ENCODE measurements around the gene PAN3.

The PAN3 gene

DNA sequence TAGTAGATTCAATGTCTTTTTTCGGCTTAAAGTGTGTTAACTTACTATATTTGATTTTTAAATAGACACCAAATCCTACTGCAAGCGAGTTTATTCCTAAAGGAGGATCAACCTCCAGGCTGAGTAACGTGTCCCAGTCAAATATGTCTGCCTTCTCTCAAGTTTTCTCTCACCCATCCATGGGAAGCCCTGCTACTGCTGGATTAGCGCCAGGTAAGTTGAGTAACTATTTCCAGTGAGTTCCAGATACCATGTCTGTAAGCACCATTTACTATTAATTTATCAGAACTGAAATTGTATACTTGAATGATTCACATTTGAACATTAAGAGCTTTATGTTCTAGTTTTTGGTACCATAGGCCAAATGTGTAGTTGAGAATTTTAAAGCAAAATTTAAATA is 81.8 kb downstream of the PAN3 start:
- DNase-seq = no peak

GRCh38 chr13:28229522-28230411 is 91.4 kb downstream of the PAN3 start:
- no peak for DNase-seq

- DNase-seq = no peak
Observed at GRCh38 chr13:28231642-28232041, 93.3 kb downstream of the PAN3 start.

DNA sequence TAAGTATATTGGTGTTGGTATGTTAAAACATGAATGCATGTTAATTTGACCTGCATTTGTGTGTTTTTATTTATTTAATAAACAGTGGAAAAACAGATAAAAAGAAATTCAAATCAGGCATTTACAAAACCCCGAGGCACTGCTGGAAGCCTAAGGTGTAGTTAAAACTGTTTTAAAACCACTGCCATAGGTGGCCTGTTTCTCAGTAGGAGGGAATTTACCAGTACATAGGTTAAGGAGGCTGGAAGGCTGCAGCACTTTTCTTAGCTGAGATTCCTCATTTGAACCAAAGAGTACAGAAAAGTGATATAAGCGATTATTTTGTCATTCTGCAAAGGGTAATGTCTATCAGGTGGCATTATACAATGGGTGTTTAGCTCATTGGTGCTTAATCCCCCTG is 99.6 kb downstream of the PAN3 start:
- no peak for DNase-seq

DNA sequence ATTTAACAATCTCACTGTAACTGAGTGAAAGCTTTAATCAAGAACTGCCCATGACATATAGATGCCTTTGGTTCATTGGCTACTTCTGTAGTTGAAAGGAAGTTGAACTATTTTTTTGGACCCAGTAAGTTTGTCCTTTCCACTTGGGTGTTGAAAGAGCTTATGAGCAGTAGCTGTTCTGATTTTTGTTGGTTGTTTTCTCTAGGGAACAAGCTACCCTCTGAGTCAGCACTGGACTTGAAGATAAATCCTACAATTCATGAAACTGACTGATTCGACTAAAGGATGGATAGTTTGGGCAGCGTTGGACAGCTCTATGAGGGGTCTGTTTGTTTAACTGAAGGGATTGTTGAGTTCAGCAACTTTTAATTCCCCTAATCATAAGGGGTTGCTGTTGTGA is 101.0 kb downstream of the PAN3 start:
- no peak for DNase-seq

DNA sequence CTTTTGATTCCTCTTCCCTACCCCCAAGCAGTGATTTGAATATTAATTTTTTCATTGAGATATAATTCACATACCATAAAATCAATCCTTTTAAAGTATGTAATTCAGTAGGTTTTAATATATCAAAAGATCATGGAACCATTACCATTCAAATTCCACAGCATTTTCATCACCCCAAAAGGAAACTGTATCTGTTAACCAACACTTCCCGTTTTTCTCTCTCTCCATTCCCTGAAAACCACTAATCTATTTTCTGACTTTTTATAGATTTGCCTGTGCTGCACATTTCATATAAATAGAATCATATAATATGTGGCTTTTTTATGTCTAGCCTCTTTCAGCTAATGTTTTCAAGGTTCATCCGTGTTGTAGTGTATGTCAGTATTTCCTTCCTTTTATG is 107.1 kb downstream of the PAN3 start:
- no peak for DNase-seq

- no peak for DNase-seq
Observed at GRCh38 chr13:28246891-28247290, 108.5 kb downstream of the PAN3 start.

DNA sequence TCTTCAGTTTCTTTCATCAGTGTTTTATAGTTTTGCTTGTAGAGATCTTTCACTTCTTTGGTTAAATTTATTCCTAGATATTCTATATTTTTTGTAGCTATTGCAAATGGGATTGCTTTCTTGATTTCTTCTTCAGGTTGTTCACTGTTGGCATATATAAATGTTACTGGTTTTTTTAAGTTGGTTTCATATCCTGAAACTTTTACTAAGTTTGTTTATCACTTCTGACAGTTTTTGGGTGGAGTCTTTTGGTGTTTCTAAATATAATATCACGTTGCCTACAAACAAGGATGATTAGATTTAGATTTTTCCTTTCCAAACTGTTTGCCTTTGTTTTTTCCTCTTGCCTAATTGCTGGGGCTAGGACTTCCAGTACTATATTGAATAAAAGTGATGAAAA is 109.7 kb downstream of the PAN3 start:
- no peak for DNase-seq

DNA sequence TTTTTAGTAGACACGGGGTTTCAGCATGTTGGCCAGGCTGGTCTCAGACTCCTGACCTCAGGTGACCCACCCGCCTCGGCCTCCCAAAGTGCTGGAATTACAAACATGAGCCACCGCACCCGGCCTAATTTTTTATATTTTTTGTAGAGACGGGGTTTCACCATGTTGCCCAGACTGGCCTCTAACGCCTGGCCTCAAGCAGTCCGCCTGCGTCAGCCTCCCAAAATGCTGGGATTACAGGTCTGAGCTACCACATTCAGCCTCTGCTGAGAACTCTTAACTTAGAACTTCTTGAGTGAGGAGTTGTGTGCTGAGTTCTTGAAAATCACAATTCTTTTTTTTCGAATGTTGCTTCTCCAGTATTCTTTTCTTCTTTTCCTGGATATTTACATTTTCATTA is 112.2 kb downstream of the PAN3 start:
- DNase-seq = no peak

GRCh38 chr13:28251466-28251865 is 113.1 kb downstream of the PAN3 start:
- DNase-seq = no peak

DNA sequence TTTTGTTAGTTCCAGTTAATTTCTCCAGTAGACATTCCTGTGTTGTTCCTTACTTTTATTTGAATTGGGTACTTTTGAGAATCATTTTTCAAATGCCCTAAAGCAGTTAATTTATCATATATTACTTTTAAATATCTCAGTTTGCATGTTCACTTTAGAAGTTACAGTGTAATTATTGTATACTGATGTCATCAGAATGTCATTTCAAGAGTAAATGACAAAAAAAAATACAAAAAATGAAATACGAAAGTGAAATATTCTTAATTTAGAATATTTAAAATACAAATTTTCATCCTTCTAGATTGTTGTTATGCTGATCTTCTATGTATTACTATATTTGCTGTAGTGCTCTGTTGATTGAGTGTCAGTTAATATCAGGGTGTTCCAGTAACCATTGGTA is 114.2 kb downstream of the PAN3 start:
- no peak for DNase-seq

- DNase-seq = no peak
Observed at GRCh38 chr13:28257305-28257704, 119.0 kb downstream of the PAN3 start.

DNA sequence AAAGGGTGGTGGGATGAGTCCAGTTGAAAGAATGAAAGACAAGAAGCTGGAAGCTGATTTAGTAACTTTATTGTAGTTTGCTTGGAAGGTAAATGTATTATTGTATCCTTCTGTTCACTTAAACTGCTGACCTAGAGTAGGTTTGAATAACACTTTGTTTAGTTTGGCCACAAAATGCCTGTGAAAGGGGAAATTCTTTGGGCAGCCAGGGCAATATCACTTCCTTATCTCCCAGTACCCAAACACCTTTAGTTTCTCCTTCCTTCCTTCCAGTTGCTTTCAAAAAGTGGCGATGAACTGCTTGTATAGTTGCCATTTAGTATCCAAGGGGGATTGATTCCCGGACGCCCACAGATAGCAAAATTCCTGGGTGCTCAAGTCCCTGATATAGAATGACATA is 120.1 kb downstream of the PAN3 start:
- DNase-seq = no peak

DNA sequence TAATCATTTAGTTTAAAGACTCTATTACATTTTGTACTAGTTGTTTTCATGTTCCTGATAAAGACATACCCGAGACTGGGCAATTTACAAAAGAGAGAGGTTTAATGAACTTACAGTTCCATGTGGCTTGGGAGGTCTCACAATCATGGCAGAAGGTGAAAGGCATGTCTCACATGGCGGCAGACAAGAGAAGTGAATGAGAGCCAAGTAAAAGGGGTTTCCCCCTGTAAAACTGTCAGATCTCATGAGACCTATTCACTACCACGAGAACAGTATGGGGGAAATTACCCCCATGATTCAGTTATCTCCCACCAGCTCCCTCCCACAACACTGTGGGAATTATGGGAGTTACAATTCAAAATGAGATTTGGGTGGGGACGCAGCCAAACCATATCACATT is 129.2 kb downstream of the PAN3 start:
- no peak for DNase-seq

- DNase-seq = no peak
Observed at GRCh38 chr13:28268800-28269223, 130.5 kb downstream of the PAN3 start.

GRCh38 chr13:28271056-28271840 is 132.9 kb downstream of the PAN3 start:
- DNase-seq = no peak

DNA sequence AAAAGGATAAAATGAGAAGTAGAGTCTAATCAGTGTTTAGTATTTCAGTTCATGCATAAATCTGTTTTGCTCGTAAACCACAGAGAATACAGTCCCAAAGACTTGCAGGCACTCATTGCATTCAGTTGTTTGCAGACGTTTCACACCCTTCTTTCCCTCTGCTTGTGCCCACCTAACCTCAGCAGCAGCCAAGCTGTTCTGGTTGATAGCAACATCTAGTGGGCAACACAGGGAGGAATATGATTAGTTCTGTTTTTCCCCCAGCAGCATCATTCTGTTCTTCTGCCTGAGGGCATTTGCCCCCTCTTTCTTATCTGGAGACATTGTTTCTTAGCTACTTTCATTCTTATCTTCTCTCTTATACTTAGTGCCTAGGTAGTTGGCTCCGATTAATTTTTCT is 135.6 kb downstream of the PAN3 start:
- DNase-seq = no peak

GRCh38 chr13:28282451-28282850 is 144.1 kb downstream of the PAN3 start:
- DNase-seq = no peak

- DNase-seq = no peak
Observed at GRCh38 chr13:28283600-28283999, 145.3 kb downstream of the PAN3 start.

DNA sequence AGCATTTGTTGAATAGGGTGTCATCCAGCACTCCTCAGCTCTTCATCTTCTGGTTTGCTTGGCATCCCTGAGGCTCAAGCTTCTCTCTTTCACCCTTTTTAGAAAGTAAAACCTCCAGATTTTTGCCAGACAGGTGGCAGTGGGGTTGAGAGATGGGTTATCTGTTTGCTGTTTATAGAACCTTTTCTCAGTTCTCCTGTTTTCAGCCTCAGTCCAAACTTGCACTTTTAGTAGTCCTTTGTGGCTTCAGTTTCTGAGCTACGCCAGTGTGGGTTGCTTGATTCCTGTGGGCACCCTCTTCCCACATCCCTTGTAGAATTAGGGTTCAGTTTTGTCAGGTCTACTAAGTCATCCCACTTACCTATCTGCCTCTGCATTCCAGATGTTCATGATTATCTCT is 147.9 kb downstream of the PAN3 start:
- DNase-seq = no peak

DNA sequence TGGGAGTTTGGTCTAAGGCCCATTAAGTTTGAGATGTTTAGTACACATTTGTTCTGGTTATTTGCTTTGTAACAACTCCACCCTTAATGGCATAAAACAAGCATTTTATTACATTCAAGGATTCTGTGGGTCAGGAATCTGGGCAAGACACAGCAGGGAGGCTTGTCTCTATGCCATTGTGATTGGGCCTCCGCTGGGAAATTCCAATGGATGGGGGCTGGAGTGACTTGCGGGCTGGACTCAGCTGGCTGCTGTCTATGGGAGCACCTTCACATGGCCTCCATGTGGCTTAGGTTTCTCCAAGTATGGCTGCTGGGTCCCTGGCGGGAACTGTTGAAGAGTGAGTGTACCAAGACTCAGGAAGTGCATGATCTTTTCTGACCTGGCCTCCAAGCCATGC is 159.0 kb downstream of the PAN3 start:
- no peak for DNase-seq

GRCh38 chr13:28299916-28300315 is 161.6 kb downstream of the PAN3 start:
- DNase-seq = peak; percentile 39

DNA sequence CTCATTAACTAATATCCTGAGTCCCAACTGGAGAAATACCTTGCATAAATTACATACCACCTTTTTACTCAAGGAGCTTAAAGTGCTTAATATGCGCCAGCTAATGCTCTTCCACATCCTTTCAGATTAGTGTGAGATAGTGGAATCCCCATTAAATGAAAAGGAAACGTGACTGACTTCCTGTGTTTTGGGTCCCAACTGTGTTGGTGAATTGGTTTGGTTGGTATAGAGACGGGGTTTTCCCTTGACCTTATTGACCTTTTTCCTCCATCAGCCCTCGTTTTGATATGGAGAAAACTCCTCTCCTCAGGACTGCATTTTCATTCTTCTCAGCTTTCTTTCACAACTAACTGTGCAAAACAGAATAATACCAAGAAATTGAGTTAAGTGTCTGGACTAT is 163.5 kb downstream of the PAN3 start:
- DNase-seq = no peak

- no peak for DNase-seq
Observed at GRCh38 chr13:28306325-28306724, 168.0 kb downstream of the PAN3 start.

All from COR-L47 (cell line).